GM18873 (cell line): ENCODE data around the gene NDUFS1.
"Not testable (repeated sequence)": the region's sequence is repeated elsewhere in the genome, so short reads cannot be mapped to it uniquely, and the experiment has no call there.

Experiments used
- ATAC-seq: cut with Tn5 transposase; IDR thresholded peaks from one replicate; pipeline ENCODE4 v1.9.1; 2021; ENCODE audit warnings: mild to moderate bottlenecking, moderate library complexity, moderate number of reproducible peaks; ENCODE audit not compliant: unreplicated experiment, low FRiP score

The NDUFS1 gene

GRCh38 chr2:206159346-206160124, at the start of gene NDUFS1, which contains the start of gene EEF1B2:
TSS of gene NDUFS1 (minus strand) at chr2:206159444. CDS start at chr2:206153678, 5,766 bp downstream.
TSS of gene EEF1B2 (plus strand) at chr2:206159895. CDS start at chr2:206159980, 85 bp downstream.
- ATAC-seq: peak; percentile 91

GRCh38 chr2:206208900-206209299, 49.7 kb upstream of the NDUFS1 start:
- no peak for ATAC-seq

- not testable (repeated sequence) for ATAC-seq
These were observed 48.1 kb upstream of the NDUFS1 start for GRCh38 chr2:206207316-206207715.

GRCh38 chr2:206204710-206205109, 45.5 kb upstream of the NDUFS1 start:
- ATAC-seq: no peak

- no peak for ATAC-seq
These were observed 44.1 kb upstream of the NDUFS1 start for GRCh38 chr2:206203331-206203730.

- ATAC-seq: no peak
These were observed 43.2 kb upstream of the NDUFS1 start for GRCh38 chr2:206202446-206202845.

- ATAC-seq: no peak
These were observed 42.0 kb upstream of the NDUFS1 start for GRCh38 chr2:206201075-206201848.

GRCh38 chr2:206198677-206199076, 39.4 kb upstream of the NDUFS1 start:
- no peak for ATAC-seq

- no peak for ATAC-seq
These were observed 34.6 kb upstream of the NDUFS1 start for GRCh38 chr2:206193671-206194357.

DNA sequence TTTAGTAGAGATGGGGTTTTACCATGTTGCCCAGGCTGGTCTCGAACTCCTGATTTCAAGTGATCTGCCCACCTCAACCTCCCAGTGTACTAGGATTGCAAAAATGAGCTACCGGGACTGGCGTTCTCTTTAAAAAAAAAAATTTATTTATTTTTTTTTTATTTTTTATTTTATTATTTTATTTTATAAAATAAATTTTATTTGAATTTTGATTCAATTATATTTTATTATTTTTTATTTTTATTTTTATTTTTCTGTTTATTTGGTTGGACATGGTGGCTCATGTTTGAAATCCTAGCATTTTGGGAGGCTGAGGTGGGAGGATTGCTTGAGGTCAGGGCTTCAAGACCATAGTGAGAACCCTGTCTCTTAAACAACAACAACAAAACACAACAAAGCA, 32.9 kb upstream of the NDUFS1 start:
- no peak for ATAC-seq

DNA sequence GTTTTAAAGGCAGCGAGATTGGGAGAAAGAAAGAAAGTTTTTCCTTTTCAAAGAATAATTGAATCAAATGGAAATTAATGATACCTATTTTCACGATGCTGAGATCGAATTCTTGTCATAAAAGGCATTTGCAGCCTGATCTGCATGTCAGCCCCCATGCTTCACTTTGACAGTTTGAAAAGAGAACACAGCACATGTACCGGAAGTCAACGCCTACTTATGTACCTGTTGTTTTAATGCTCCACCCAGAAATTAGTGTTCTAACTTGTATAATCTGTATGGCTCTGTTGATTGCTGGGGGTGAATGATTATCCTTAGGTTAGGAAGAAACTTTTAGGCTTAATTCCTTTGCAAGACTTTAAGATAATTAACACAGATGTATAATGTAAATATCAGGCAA, 31.4 kb upstream of the NDUFS1 start:
- ATAC-seq: no peak

DNA sequence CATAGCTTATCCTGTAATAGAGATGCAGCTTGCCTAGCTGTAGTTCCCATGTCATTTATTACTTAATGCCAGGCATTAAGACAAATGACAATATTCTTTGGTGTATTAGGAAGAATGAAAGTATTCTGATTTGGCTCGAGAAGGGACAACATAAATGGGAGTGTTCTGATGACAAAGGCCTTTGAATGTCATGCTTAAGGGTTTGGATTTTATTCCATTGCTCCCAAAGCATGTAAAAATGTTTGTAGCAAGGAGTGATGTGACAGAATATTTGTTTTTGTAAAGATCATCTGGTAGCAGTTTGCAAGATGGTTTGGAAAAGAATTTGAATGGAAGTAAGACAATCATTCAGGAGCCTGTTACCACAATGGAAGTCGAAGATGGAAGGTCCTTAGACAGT, 30.9 kb upstream of the NDUFS1 start:
- no peak for ATAC-seq

- no peak for ATAC-seq
These were observed 30.4 kb upstream of the NDUFS1 start for GRCh38 chr2:206189691-206190090.

GRCh38 chr2:206181526-206181925, 22.3 kb upstream of the NDUFS1 start:
- not testable (repeated sequence) for ATAC-seq

GRCh38 chr2:206176901-206177300, 17.7 kb upstream of the NDUFS1 start:
- ATAC-seq: no peak

- no peak for ATAC-seq
These were observed 16.9 kb upstream of the NDUFS1 start for GRCh38 chr2:206176121-206176520.

DNA sequence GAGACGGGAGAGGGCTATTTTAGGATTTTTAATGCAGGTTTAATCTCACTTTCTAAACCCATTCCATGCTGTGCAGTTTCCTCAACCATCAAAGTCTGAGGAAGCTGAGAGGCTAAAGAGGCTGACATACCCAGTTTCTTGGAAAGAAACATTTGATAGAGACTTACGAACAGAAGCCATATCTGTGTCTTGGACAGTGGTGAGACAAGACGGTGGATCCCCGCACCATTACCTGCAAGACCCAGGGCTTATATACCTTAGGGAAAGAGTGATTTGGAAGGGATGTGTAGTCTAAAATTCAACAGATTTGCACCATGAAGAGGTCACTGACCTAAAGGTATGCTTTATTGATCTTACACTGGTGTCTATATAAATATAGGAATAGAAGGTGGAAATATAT, 13.9 kb upstream of the NDUFS1 start:
- no peak for ATAC-seq

DNA sequence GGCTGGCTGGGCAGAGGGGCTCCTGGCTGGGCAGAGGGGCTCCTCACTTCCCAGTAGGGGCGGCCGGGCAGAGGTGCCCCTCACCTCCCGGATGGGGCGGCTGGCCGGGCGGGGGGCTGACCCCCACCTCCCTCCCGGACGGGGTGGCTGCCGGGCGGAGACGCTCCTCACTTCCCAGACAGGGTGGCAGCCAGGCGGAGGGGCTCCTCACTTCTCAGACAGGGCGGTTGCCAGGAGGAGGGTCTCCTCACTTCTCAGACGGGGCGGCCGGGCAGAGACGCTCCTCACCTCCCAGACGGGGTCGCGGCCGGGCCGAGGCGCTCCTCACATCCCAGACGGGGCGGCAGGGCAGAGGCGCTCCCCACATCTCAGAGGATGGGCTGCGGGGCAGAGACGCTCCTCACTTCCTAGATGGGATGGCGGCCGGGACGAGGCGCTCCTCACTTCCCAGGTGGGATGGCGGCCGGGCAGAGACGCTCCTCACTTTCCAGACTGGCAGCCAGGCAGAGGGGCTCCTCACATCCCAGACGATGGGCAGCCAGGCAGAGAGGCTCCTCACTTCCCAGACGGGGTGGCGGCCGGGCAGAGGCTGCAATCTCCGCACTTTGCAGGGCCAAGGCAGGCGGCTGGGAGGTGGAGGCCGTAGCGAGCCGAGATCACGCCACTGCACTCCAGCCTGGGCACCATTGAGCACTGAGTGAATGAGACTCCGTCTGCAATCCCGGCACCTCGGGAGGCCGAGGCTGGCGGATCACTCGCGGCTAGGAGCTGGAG, 12.6 kb upstream of the NDUFS1 start:
- not testable (repeated sequence) for ATAC-seq

DNA sequence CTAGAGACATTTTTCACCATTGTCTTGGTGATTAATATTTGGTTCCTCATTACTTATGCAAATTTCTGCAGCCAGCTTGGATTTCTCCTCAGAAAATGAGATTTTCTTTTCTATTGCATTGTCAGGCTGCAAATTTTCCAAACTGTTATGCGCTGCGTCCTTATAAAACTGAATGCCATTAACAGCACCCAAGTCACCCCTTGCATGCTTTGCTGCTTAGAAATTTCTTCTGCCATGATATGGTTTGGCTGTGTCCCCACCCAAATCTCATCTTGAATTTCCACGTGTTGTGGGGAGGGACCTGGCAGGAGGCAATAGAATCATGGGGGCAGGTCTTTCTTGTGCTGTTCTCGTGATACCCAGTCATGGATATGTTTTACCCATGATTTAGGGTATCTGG, 9.0 kb upstream of the NDUFS1 start:
- ATAC-seq: not testable (repeated sequence)

DNA sequence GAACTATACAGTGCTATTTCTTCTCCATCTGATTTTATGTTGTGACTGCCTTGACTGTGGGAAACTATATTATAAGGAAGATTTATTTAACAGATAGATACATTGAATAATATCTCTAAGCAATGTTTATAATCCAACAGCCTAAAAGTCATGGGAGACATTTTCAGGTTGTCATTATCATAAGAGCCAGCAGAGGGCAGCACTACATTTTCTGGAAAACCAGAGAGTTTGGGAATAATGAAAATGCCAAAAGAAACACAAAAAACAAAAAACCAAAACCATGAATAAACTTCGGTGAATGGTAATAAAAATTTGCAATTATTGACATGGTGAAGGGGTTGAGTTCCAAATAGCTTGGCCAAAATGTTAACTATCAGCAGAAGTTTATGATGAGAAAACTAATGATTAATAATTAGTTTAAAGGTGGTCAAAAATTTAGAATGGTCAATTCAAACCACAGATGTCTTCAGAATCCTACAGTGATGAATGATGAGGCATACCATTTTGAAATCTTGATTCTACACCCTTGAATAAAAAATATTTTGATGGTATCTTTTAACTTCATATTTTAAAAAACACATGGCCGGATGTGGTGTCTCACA, 5.1 kb upstream of the NDUFS1 start:
- ATAC-seq: no peak
